Measurements from ENCODE around the gene OXSR1. TPM values are rescaled to one million over a fixed set of nuclear protein-coding genes. Genes with fewer than 3 reads are reported as not detected.

OXSR1 gene
- total and polyA plus RNA-seq, 2 experiments from 2014 or later = 20.6 to 34.1 TPM

DNA sequence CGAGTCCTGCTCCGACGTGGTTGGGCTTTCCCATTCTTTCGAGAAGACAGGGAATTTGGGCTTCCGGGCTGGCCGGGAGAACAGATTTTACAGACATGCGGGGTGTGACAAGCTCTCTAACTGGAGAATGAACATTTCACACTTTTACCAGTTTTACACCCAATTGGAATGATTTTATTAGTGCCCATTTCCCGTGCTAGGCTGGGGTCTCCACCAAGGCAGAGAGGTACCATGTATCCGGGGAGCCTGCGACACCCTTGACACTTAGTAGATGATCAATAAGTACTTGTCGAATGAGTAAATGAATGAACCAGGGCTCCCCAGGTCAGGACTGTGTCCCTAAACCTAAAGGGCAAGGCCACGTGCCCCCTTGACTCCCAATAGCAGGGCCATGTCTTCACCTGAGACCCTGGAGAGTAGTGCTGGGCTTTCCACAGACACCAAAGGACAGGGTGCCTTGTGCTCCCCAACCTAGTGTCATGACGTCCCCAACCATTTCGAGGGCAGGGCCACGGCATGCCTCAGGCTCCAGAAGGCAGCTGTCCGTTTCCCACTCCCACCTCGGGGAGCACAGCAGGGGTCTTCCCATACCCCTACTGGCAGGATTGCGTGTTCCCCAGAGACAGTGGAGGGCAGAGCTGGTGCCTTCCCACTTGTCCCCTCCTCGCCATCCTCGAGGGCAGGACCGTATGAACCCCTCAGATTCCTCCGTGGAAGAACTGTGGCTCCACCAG lies 27.6 kb upstream of the OXSR1 start:
- TF ChIP-seq, protein P1, sequence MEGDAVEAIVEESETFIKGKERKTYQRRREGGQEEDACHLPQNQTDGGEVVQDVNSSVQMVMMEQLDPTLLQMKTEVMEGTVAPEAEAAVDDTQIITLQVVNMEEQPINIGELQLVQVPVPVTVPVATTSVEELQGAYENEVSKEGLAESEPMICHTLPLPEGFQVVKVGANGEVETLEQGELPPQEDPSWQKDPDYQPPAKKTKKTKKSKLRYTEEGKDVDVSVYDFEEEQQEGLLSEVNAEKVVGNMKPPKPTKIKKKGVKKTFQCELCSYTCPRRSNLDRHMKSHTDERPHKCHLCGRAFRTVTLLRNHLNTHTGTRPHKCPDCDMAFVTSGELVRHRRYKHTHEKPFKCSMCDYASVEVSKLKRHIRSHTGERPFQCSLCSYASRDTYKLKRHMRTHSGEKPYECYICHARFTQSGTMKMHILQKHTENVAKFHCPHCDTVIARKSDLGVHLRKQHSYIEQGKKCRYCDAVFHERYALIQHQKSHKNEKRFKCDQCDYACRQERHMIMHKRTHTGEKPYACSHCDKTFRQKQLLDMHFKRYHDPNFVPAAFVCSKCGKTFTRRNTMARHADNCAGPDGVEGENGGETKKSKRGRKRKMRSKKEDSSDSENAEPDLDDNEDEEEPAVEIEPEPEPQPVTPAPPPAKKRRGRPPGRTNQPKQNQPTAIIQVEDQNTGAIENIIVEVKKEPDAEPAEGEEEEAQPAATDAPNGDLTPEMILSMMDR (IDR thresholded peaks at IDR 0.05; ENCODE audit: low read depth, low read length) = no peak
- no peaks in the 10 kb centered on the region for H3K9me3 ChIP-seq (ENCODE audit: low read depth)
- no peak for DNase-seq (ENCODE audit: low read depth in 1 of 2, low spot score in 1 of 2)
- peaks cover 9% of the 10 kb centered on the region for H3K27me3 ChIP-seq
- H3K36me3 ChIP-seq = peaks cover 8% of the 10 kb centered on the region
- peaks cover 11% of the 10 kb centered on the region for H3K4me1 ChIP-seq (ENCODE audit: low read depth)
- peak overlapping the region; percentile 28 for H3K4me3 ChIP-seq
- peak overlapping the region; percentile 26 for H3K27ac ChIP-seq

DNA sequence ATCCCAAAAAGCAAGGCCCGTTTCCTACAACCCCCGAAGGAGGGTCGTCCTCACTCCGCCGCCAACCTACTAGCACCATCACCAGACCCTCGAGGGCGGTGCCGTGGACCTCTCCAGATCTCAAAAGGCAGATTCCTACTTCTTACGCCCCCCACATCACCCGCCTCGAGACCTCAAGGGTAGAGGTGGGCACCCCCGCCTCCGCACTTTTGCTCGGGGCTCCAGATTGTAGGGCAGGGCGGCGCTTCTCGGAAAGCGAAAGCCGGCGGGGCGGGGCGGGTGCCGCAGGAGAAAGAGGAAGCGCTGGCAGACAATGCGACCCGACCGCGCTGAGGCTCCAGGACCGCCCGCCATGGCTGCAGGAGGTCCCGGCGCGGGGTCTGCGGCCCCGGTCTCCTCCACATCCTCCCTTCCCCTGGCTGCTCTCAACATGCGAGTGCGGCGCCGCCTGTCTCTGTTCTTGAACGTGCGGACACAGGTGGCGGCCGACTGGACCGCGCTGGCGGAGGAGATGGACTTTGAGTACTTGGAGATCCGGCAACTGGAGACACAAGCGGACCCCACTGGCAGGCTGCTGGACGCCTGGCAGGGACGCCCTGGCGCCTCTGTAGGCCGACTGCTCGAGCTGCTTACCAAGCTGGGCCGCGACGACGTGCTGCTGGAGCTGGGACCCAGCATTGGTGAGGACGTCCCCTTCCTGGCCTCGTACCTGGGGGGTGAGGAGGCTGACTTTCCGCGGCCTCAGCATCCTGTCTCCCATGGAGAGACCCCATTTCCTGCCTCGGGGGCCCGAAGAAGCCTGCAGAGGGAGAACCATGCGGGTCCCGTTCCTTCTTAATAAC lies 26.8 kb upstream of the OXSR1 start, which contains the start of gene MYD88:
Gene MYD88, plus strand, starts transcription at position 313 of the 842 bp plus-strand sequence. Its CDS starts 40 bp downstream, at position 353.
- TF ChIP-seq, protein P1 (IDR thresholded peaks at IDR 0.05; ENCODE audit: low read depth, low read length) = no peak
- Histone ChIP-seq H3K27ac (peak within 1 kb of the TSS; percentile 26), H3K36me3 (peaks cover 2% of the 10 kb centered on the region), H3K4me1 (ENCODE audit: low read depth) (peaks cover 11% of the 10 kb centered on the region), H3K27me3 (peaks cover 9% of the 10 kb centered on the region), H3K9me3 (ENCODE audit: low read depth) (no peaks in the 10 kb centered on the region), H3K4me3 (peak within 1 kb of the TSS; percentile 34)
- peak; percentile 45 to 61 for DNase-seq (ENCODE audit: low read depth in 1 of 2, low spot score in 1 of 2)

DNA sequence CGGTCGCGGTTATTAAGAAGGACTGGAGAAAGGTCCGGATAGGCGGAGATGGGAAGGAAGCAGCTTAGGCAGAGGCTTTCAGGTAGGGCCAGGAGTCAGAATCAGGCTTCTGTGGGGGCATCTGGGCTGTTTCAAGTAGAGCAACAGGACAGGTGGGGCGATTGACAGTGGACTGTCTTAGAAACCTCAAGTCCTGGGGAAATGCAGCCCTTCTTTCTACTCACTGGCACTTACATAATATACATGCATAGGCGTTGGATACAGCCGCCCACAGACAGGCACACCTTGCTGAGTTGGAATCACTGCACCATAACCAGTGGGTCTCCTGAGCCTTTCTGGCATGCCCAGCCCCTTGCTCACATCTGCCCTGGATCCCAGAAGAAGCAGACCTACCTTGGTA lies 26.1 kb upstream of the OXSR1 start:
- H3K36me3 ChIP-seq = peaks cover under 1% of the 10 kb centered on the region
- no peaks in the 10 kb centered on the region for H3K9me3 ChIP-seq (ENCODE audit: low read depth)
- TF ChIP-seq, protein P1 (IDR thresholded peaks at IDR 0.05; ENCODE audit: low read depth, low read length) = no peak
- peak overlapping the region; percentile 34 for H3K4me3 ChIP-seq
- DNase-seq (ENCODE audit: low read depth in 1 of 2, low spot score in 1 of 2) = no peak
- peaks cover 9% of the 10 kb centered on the region for H3K27me3 ChIP-seq
- no peak overlapping the region for H3K27ac ChIP-seq
- peaks cover 11% of the 10 kb centered on the region for H3K4me1 ChIP-seq (ENCODE audit: low read depth)

DNA sequence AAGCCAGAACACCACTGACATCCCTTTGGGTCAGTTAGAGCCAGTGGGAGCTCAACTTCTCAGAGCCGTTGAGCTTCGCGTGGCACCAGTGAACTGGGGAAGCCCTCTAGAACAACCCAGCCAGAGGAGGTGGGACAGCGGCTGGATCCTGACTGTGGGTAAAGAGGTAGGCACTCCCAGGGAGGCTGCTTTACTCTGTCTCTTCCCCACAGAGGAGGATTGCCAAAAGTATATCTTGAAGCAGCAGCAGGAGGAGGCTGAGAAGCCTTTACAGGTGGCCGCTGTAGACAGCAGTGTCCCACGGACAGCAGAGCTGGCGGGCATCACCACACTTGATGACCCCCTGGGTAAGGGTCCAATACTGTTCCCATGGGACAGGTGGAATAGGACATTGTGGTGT lies 25.7 kb upstream of the OXSR1 start:
- no peaks in the 10 kb centered on the region for H3K9me3 ChIP-seq (ENCODE audit: low read depth)
- H3K27ac ChIP-seq = no peak overlapping the region
- H3K4me1 ChIP-seq (ENCODE audit: low read depth) = peaks cover 11% of the 10 kb centered on the region
- H3K36me3 ChIP-seq = no peaks in the 10 kb centered on the region
- H3K27me3 ChIP-seq = peaks cover 9% of the 10 kb centered on the region
- no peak overlapping the region for H3K4me3 ChIP-seq
- TF ChIP-seq, protein P1 (IDR thresholded peaks at IDR 0.05; ENCODE audit: low read depth, low read length) = no peak
- no peak for DNase-seq (ENCODE audit: low read depth in 1 of 2, low spot score in 1 of 2)

DNA sequence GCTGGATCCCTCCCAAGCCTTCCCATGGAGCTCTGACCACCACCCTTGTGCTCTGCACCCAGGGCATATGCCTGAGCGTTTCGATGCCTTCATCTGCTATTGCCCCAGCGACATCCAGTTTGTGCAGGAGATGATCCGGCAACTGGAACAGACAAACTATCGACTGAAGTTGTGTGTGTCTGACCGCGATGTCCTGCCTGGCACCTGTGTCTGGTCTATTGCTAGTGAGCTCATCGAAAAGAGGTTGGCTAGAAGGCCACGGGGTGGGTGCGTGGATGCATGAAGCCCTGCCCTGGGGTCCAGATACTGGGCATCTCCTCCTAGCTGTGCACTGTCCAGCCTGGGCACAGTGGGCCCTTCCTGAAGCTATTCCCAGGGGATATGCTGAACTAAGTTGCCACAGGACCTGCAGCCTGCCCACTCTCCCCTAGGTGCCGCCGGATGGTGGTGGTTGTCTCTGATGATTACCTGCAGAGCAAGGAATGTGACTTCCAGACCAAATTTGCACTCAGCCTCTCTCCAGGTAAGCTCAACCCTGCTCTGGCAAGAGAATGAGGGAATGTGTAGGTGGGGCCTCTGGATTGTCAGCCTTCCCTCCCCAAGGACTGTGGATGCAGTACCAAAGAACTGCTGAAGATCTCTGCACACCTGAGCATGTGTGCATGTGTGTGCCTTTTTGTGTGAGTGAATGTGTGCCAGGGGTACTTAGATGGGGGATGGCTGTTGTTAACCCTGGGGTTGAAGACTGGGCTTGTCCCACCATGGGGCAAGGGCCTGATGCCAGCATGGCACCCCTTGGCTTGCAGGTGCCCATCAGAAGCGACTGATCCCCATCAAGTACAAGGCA lies 24.8 kb upstream of the OXSR1 start:
- H3K27ac ChIP-seq = no peak overlapping the region
- H3K27me3 ChIP-seq = peaks cover 9% of the 10 kb centered on the region
- peaks cover 6% of the 10 kb centered on the region for H3K4me1 ChIP-seq (ENCODE audit: low read depth)
- TF ChIP-seq, protein P1 (IDR thresholded peaks at IDR 0.05; ENCODE audit: low read depth, low read length) = no peak
- H3K9me3 ChIP-seq (ENCODE audit: low read depth) = no peaks in the 10 kb centered on the region
- no peaks in the 10 kb centered on the region for H3K36me3 ChIP-seq
- DNase-seq (ENCODE audit: low read depth in 1 of 2, low spot score in 1 of 2) = no peak
- H3K4me3 ChIP-seq = no peak overlapping the region

All from cardiac muscle cell (in vitro differentiated cells and primary cell).